Activated CD4-positive, alpha-beta memory T cell treated with anti-CD3 and anti-CD28 coated beads for 36 hours (primary cell): Measurements from ENCODE around the gene KRTAP5-6. TPM values are rescaled to one million over a fixed set of nuclear protein-coding genes. Genes with fewer than 3 reads are reported as not detected.

Source experiments
- CTCF ChIA-PET: fragments of 350-600 bp; sonication (Branson Sonifier 250); formaldehyde crosslinking; loops from one replicate; lab custom pipeline; 2021; ENCODE audit warnings: antibody characterized with exemption, inconsistent platforms; lab: Charles Lee
- POLR2A ChIA-PET: fragments of 350-600 bp; sonication (Branson Sonifier 250); formaldehyde crosslinking; loops from one replicate; lab custom pipeline; 2021; ENCODE audit warnings: antibody characterized with exemption; lab: Charles Lee
- DNase-seq: peaks from one replicate; pipeline ENCODE4 v3.0.0-alpha.2; 2020
- H3K27ac Mint-ChIP-seq: one replicate; pipeline ENCODE4 v1.8.0; 2021; ENCODE audit warnings: mixed read lengths
- H3K27me3 Mint-ChIP-seq: one replicate; pipeline ENCODE4 v1.8.0; 2021; ENCODE audit warnings: mixed read lengths
- H3K36me3 Mint-ChIP-seq: one replicate; pipeline ENCODE4 v1.8.0; 2021; ENCODE audit warnings: mixed read lengths
- H3K4me1 Mint-ChIP-seq: one replicate; pipeline ENCODE4 v1.8.0; 2021; ENCODE audit warnings: low read depth, mixed read lengths
- H3K4me3 Mint-ChIP-seq: one replicate; pipeline ENCODE4 v1.8.0; 2021; ENCODE audit warnings: mild to moderate bottlenecking, mixed read lengths
- H3K9me3 Mint-ChIP-seq: one replicate; pipeline ENCODE4 v1.8.0; 2021; ENCODE audit warnings: mixed read lengths
- intact Hi-C: fragments of 100-400 bp; cut with micrococcal nuclease; formaldehyde crosslinking; loops from one replicate; pipeline ENCODE4 v1.15.1; 2023
- total RNA-seq, 2 experiments: library from RNA; stranded (reverse); gene quantifications; one replicate each; pipeline ENCODE4 v1.2.3, GENCODE V29; 2021

KRTAP5-6 gene
- total RNA-seq, 2 experiments from 2014 or later = not detected

GRCh38 chr11:1699771-1700170, 2.8 kb downstream of the KRTAP5-6 start:
- no peak overlapping the region for H3K27ac Mint-ChIP-seq

GRCh38 chr11:1701091-1701807, 4.3 kb downstream of the KRTAP5-6 start:
- CTCF ChIA-PET = interaction anchor here (0.6 to 6.0 kb wide), 9 partner anchors 9 to 449 kb away, joined by 3 to 48 read pairs (median 4); no protein-coding TSS in a partner anchor
- H3K9me3 Mint-ChIP-seq = peaks cover 10% of the 10 kb centered on the region
- peaks cover 3% of the 10 kb centered on the region for H3K27me3 Mint-ChIP-seq
- H3K36me3 Mint-ChIP-seq = peaks cover 3% of the 10 kb centered on the region
- intact Hi-C loops = loop anchor here (10.0 kb wide), 1 partner anchor 94 kb away; no protein-coding TSS in a partner anchor
- no peak overlapping the region for H3K4me3 Mint-ChIP-seq
- H3K4me1 Mint-ChIP-seq = peaks cover 9% of the 10 kb centered on the region
- POLR2A ChIA-PET = no interaction called here
- H3K27ac Mint-ChIP-seq = no peak overlapping the region
- DNase-seq = peak; percentile 29

More at GRCh38 chr11:1699771-1700170, 2.8 kb downstream of the KRTAP5-6 start:
- peaks cover 10% of the 10 kb centered on the region for H3K9me3 Mint-ChIP-seq
- H3K36me3 Mint-ChIP-seq = peaks cover 3% of the 10 kb centered on the region
- ChIA-PET CTCF (interaction anchor here (1.4 to 6.0 kb wide), 3 partner anchors 46 to 133 kb away, joined by 4 to 48 read pairs (median 11); no protein-coding TSS in a partner anchor), POLR2A (no interaction called here)
- no peak for DNase-seq
- H3K4me3 Mint-ChIP-seq = no peak overlapping the region
- intact Hi-C loops = loop anchor here (10.0 kb wide), 1 partner anchor 95 kb away; no protein-coding TSS in a partner anchor
- peaks cover 9% of the 10 kb centered on the region for H3K4me1 Mint-ChIP-seq
- H3K27me3 Mint-ChIP-seq = peaks cover 3% of the 10 kb centered on the region

DNA sequence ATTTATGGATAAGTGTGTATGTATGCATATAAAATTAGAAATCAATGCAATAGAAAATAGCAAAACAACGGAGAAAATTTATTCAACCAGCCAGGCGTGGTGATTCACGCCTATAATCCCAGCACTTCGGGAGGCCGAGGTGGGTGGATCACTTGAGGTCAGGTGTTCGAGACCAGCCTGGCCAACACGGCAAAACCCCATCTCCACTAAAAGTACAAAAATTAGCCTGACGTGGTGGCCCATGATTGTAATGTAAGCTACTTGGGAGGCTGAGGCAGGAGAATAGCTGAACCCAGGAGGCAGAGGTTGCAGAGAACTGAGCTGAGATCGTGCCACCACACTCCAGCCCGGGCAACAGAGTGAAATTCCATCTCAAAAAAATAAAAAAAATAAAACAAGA, 5.5 kb downstream of the KRTAP5-6 start:
- intact Hi-C loops = loop anchor here (10.0 kb wide), 1 partner anchor 92 kb away; no protein-coding TSS in a partner anchor
- H3K4me3 Mint-ChIP-seq = no peak overlapping the region
- peaks cover 3% of the 10 kb centered on the region for H3K27me3 Mint-ChIP-seq
- peaks cover 3% of the 10 kb centered on the region for H3K36me3 Mint-ChIP-seq
- peaks cover 10% of the 10 kb centered on the region for H3K9me3 Mint-ChIP-seq
- CTCF ChIA-PET = interaction anchor here (1.1 to 1.4 kb wide), 2 partner anchors 26 to 130 kb away, joined by 3 read pairs; no protein-coding TSS in a partner anchor
- DNase-seq = no peak
- POLR2A ChIA-PET = no interaction called here
- peaks cover 9% of the 10 kb centered on the region for H3K4me1 Mint-ChIP-seq
- H3K27ac Mint-ChIP-seq = no peak overlapping the region

GRCh38 chr11:1703146-1703545, 6.2 kb downstream of the KRTAP5-6 start:
- Mint-ChIP-seq H3K27me3 (peaks cover 3% of the 10 kb centered on the region), H3K36me3 (peaks cover 3% of the 10 kb centered on the region), H3K4me3 (no peak overlapping the region), H3K27ac (no peak overlapping the region), H3K9me3 (peaks cover 10% of the 10 kb centered on the region), H3K4me1 (peaks cover 9% of the 10 kb centered on the region)
- no peak for DNase-seq
- POLR2A ChIA-PET = no interaction called here
- CTCF ChIA-PET = interaction anchor here (1.1 to 1.4 kb wide), 2 partner anchors 27 to 130 kb away, joined by 3 read pairs; no protein-coding TSS in a partner anchor
- intact Hi-C loops = loop anchor here (10.0 kb wide), 1 partner anchor 92 kb away; no protein-coding TSS in a partner anchor

DNA sequence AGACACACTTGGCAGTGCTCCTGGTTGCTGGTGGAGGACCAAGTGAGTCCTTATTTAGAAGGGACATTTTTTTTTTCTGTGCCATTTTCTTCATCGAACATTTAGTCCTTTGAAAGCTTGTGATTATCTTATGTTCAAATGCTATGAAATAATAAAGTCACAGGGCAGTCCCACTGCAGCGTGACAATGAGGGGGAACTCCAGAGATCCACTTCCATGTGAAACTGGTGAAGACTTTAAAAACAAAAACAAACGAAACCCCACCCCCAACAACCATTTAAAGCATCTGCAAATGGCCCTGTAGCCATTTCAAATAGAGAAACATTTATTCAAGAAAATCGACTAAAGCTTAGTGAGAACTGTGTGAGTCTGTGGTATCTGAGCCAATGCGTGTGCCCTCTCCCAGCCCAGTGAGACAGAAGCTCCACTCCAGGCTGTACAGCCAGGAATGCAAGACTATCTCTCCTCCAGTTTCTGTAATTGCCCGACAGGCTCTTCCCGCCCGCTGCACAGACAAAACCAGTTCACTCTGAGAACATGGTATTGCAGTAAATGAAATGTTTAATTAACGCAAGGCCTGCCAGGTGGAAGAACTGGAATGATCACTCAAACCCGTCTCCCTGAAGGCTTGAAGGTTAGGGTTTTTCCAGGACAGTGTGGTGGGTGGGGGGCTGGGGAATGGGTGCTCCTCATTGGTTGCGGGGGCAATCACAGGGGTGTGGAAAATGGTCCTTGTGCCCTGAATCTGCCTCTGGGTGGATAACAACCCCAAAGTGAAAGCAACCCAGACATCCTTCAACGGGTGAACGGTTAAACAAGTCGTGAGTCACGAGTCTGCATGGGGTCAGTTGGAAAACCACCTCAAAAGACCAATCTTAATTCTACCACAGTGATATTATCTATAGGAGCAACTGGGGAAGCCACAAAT, 8.4 kb downstream of the KRTAP5-6 start:
- Mint-ChIP-seq H3K27me3 (peaks cover 3% of the 10 kb centered on the region), H3K27ac (no peak overlapping the region), H3K4me1 (peaks cover 9% of the 10 kb centered on the region), H3K9me3 (peaks cover 10% of the 10 kb centered on the region), H3K36me3 (peaks cover 3% of the 10 kb centered on the region), H3K4me3 (no peak overlapping the region)
- ChIA-PET CTCF (interaction anchor here (1.3 to 1.8 kb wide), 3 partner anchors 11 to 446 kb away, joined by 3 to 7 read pairs (median 4); no protein-coding TSS in a partner anchor), POLR2A (no interaction called here)
- DNase-seq = no peak
- intact Hi-C loops = loop anchor here (10.0 kb wide), 1 partner anchor 89 kb away; no protein-coding TSS in a partner anchor

GRCh38 chr11:1706634-1707400, 9.8 kb downstream of the KRTAP5-6 start:
- CTCF ChIA-PET = interaction anchor here (1.0 to 4.8 kb wide), 6 partner anchors 13 to 294 kb away, joined by 3 to 27 read pairs (median 4); no protein-coding TSS in a partner anchor
- Mint-ChIP-seq H3K9me3 (peaks cover 4% of the 10 kb centered on the region), H3K4me3 (no peak overlapping the region), H3K36me3 (peaks cover 3% of the 10 kb centered on the region), H3K27ac (no peak overlapping the region), H3K27me3 (no peaks in the 10 kb centered on the region), H3K4me1 (no peaks in the 10 kb centered on the region)
- POLR2A ChIA-PET = no interaction called here
- peak; percentile 45 for DNase-seq
- intact Hi-C loops = loop anchor here (10.0 kb wide), 1 partner anchor 88 kb away; no protein-coding TSS in a partner anchor

GRCh38 chr11:1707751-1708150, 10.8 kb downstream of the KRTAP5-6 start:
- H3K9me3 Mint-ChIP-seq = no peaks in the 10 kb centered on the region
- no peak for DNase-seq
- H3K27me3 Mint-ChIP-seq = peaks cover 2% of the 10 kb centered on the region
- no peaks in the 10 kb centered on the region for H3K4me1 Mint-ChIP-seq
- H3K27ac Mint-ChIP-seq = no peak overlapping the region
- POLR2A ChIA-PET = no interaction called here
- H3K4me3 Mint-ChIP-seq = no peak overlapping the region
- CTCF ChIA-PET = interaction anchor here (1.0 to 4.8 kb wide), 3 partner anchors 14 to 293 kb away, joined by 3 to 27 read pairs (median 22); no protein-coding TSS in a partner anchor
- no peaks in the 10 kb centered on the region for H3K36me3 Mint-ChIP-seq
- intact Hi-C loops = loop anchor here (10.0 kb wide), 1 partner anchor 87 kb away; no protein-coding TSS in a partner anchor

GRCh38 chr11:1708716-1709115, 11.7 kb downstream of the KRTAP5-6 start:
- no peak for DNase-seq
- no peaks in the 10 kb centered on the region for H3K9me3 Mint-ChIP-seq
- peaks cover 4% of the 10 kb centered on the region for H3K27me3 Mint-ChIP-seq
- H3K27ac Mint-ChIP-seq = no peak overlapping the region
- H3K36me3 Mint-ChIP-seq = no peaks in the 10 kb centered on the region
- H3K4me1 Mint-ChIP-seq = no peaks in the 10 kb centered on the region
- POLR2A ChIA-PET = no interaction called here
- CTCF ChIA-PET = interaction anchor here (2.8 to 4.8 kb wide), 2 partner anchors 15 to 125 kb away, joined by 22 to 27 read pairs; no protein-coding TSS in a partner anchor
- intact Hi-C loops = loop anchor here (10.0 kb wide), 1 partner anchor 86 kb away; no protein-coding TSS in a partner anchor
- no peak overlapping the region for H3K4me3 Mint-ChIP-seq

- CTCF ChIA-PET = interaction anchor here (1.4 kb wide), 1 partner anchor 21 kb away, joined by 7 read pairs; no protein-coding TSS in a partner anchor
- peaks cover 4% of the 10 kb centered on the region for H3K27me3 Mint-ChIP-seq
- no peak overlapping the region for H3K27ac Mint-ChIP-seq
- no peaks in the 10 kb centered on the region for H3K4me1 Mint-ChIP-seq
- intact Hi-C loops = no loop called here
- H3K9me3 Mint-ChIP-seq = no peaks in the 10 kb centered on the region
- POLR2A ChIA-PET = no interaction called here
- H3K36me3 Mint-ChIP-seq = no peaks in the 10 kb centered on the region
- DNase-seq = no peak
- H3K4me3 Mint-ChIP-seq = no peak overlapping the region
Observed at GRCh38 chr11:1714908-1715885, 18.2 kb downstream of the KRTAP5-6 start.

DNA sequence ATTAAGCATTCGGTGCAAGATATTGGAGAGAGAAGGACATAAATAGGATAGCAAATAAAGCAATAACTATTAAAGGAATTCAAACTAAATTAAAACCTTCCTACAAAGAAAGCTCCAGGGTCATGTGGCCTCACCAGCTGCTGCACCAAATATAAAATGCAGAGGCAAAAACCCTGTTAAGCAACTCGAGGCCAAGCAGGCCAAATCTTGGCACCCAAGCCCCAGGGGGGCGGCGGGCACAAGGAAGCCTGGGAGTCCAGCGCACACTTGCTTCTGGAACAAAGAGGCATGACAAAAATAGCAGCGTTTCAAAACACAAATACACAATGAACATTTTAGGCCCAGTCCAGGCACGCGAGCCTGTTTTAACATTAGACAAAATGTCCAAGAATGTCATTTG, 20.8 kb downstream of the KRTAP5-6 start:
- POLR2A ChIA-PET = no interaction called here
- no peaks in the 10 kb centered on the region for H3K9me3 Mint-ChIP-seq
- CTCF ChIA-PET = interaction anchor here (2.3 kb wide), 2 partner anchors 24 to 116 kb away, joined by 10 to 13 read pairs; no protein-coding TSS in a partner anchor
- intact Hi-C loops = no loop called here
- no peak overlapping the region for H3K27ac Mint-ChIP-seq
- no peak overlapping the region for H3K4me3 Mint-ChIP-seq
- DNase-seq = no peak
- no peaks in the 10 kb centered on the region for H3K36me3 Mint-ChIP-seq
- peaks cover 6% of the 10 kb centered on the region for H3K27me3 Mint-ChIP-seq
- no peaks in the 10 kb centered on the region for H3K4me1 Mint-ChIP-seq
